Liver (tissue), 9 donors: ENCODE measurements around the gene MAP3K12. TPM values are rescaled to one million over a fixed set of nuclear protein-coding genes. Genes with fewer than 3 reads are reported as not detected.

Source experiments
- DNase-seq: peaks from one replicate; pipeline ENCODE4 v3.0.0-alpha.2; 2017; ENCODE audit warnings: low spot score
- H3K27ac ChIP-seq, 2 donors: one replicate each; pipeline ENCODE4 v1.7.0; 2013; ENCODE audit warnings: inconsistent platforms in 2 of 2, low read length in 2 of 2, control low read depth in 1 of 2, low read depth in 1 of 2, mild to moderate bottlenecking in 1 of 2
- H3K27me3 ChIP-seq, 4 donors: one replicate each; pipeline versions ENCODE4 v1.6.1 to v1.7.0; 2013; ENCODE audit warnings: low read length in 3 of 4, inconsistent platforms in 1 of 4, mild to moderate bottlenecking in 1 of 4, moderate library complexity in 1 of 4; ENCODE audit not compliant: control insufficient read depth in 4 of 4, insufficient read depth in 4 of 4
- H3K36me3 ChIP-seq, 4 donors: one replicate each; pipeline versions ENCODE4 v1.6.1 to v1.7.0; 2013; ENCODE audit warnings: low read length in 3 of 4, mild to moderate bottlenecking in 3 of 4, low read depth in 1 of 4, moderate library complexity in 1 of 4; ENCODE audit not compliant: control insufficient read depth in 4 of 4, insufficient read depth in 3 of 4
- H3K4me1 ChIP-seq, 4 donors: one replicate each; pipeline versions ENCODE4 v1.6.1 to v1.7.0; 2013; ENCODE audit warnings: low read length in 3 of 4, mild to moderate bottlenecking in 3 of 4, moderate library complexity in 1 of 4; ENCODE audit not compliant: control insufficient read depth in 4 of 4, insufficient read depth in 4 of 4
- H3K4me3 ChIP-seq, 3 donors: one replicate each; pipeline versions ENCODE4 v1.6.1 to v1.7.0; 2013; ENCODE audit warnings: low read length in 3 of 3, control low read depth in 1 of 3, low read depth in 1 of 3, mild to moderate bottlenecking in 1 of 3
- H3K9ac ChIP-seq, 2 donors: one replicate each; pipeline ENCODE4 v1.7.0; 2013; ENCODE audit warnings: low read length in 2 of 2, mild to moderate bottlenecking in 2 of 2, moderate library complexity in 2 of 2, control low read depth in 1 of 2, low read depth in 1 of 2
- H3K9me3 ChIP-seq, 4 donors: one replicate each; pipeline versions ENCODE4 v1.6.1 to v1.7.0; 2013; ENCODE audit warnings: low read length in 3 of 4; ENCODE audit not compliant: control insufficient read depth in 4 of 4
- ATF3 ChIP-seq: IDR thresholded peaks from 2 replicates; pipeline ENCODE4 v1.6.1; 2016; ENCODE audit warnings: antibody characterized with exemption
- CTCF ChIP-seq: fragments of 150-350 bp; IDR thresholded peaks from 2 replicates; pipeline ENCODE4 v1.5.1; 2017; ENCODE audit warnings: improper control_type of control experiment, low read depth, low read length; ENCODE audit not compliant: missing input control
- EGR1 ChIP-seq, 2 donors: IDR thresholded peaks; 2 replicates each; pipeline ENCODE4 v1.6.1; 2016 to 2018; ENCODE audit warnings: antibody characterized with exemption in 2 of 2, low read depth in 2 of 2
- FOXA1 ChIP-seq: IDR thresholded peaks from 2 replicates; pipeline ENCODE4 v1.6.1; 2016; ENCODE audit warnings: antibody characterized with exemption
- FOXA2 ChIP-seq: IDR thresholded peaks from 2 replicates; pipeline ENCODE4 v1.6.1; 2016; ENCODE audit warnings: antibody characterized with exemption
- GABPA ChIP-seq, 2 donors: IDR thresholded peaks in 1 of 2; conservative IDR thresholded peaks in 1 of 2; 2 replicates each; pipeline ENCODE4 v1.6.1; 2016; ENCODE audit warnings: antibody characterized with exemption in 2 of 2, mild to moderate bottlenecking in 1 of 2, moderate library complexity in 1 of 2
- HNF4A ChIP-seq, 2 donors: conservative IDR thresholded peaks; 2 replicates each; pipeline ENCODE4 v1.6.1; 2016; ENCODE audit warnings: antibody characterized with exemption in 2 of 2, mild to moderate bottlenecking in 2 of 2
- HNF4G ChIP-seq: IDR thresholded peaks from 2 replicates; pipeline ENCODE4 v1.6.1; 2016; ENCODE audit warnings: antibody characterized with exemption
- JUND ChIP-seq, 2 donors: IDR thresholded peaks; 2 replicates each; pipeline ENCODE4 v1.6.1; 2016; ENCODE audit warnings: antibody characterized with exemption in 2 of 2
- MAX ChIP-seq: IDR thresholded peaks from 2 replicates; pipeline ENCODE4 v1.6.1; 2016; ENCODE audit warnings: antibody characterized with exemption
- NR2F2 ChIP-seq: IDR thresholded peaks from 2 replicates; pipeline ENCODE4 v1.6.1; 2016; ENCODE audit warnings: antibody characterized with exemption
- RAD21 ChIP-seq, 2 donors: IDR thresholded peaks; 2 replicates each; pipeline ENCODE4 v1.6.1; 2016; ENCODE audit warnings: antibody characterized with exemption in 2 of 2, mild to moderate bottlenecking in 2 of 2
- REST ChIP-seq: IDR thresholded peaks from 2 replicates; pipeline ENCODE4 v1.6.1; 2016; ENCODE audit warnings: antibody characterized with exemption, mild to moderate bottlenecking
- RXRA ChIP-seq, 2 donors: IDR thresholded peaks; 2 replicates each; pipeline ENCODE4 v1.6.1; 2017 to 2018; ENCODE audit warnings: antibody characterized with exemption in 2 of 2, mild to moderate bottlenecking in 1 of 2
- SP1 ChIP-seq: IDR thresholded peaks from 2 replicates; pipeline ENCODE4 v1.6.1; 2018; ENCODE audit warnings: antibody characterized with exemption, mild to moderate bottlenecking
- TAF1 ChIP-seq: conservative IDR thresholded peaks from 2 replicates; pipeline ENCODE4 v1.6.1; 2016; ENCODE audit warnings: antibody characterized with exemption, mild to moderate bottlenecking
- YY1 ChIP-seq: IDR thresholded peaks from 2 replicates; pipeline ENCODE4 v1.6.1; 2016; ENCODE audit warnings: antibody characterized with exemption, mild to moderate bottlenecking
- ZBTB33 ChIP-seq: IDR thresholded peaks from 2 replicates; pipeline ENCODE4 v1.6.1; 2016; ENCODE audit warnings: antibody characterized with exemption
- WGBS: extraction: QIAGEN DNeasy Blood & Tissue Kit; methylation state at CpG from one replicate; pipeline ENCODE4 v1.1.7; 2013; 5-methylcytosine and 5-hydroxymethylcytosine counted together
- polyA plus RNA-seq, 2 donors: library from polyadenylated mRNA; stranded (reverse) in 1 of 2; unstranded in 1 of 2; fragments of 200-250 nt in 1 of 2; fragments of >200 nt in 1 of 2; fragmentation: Nextera tagmentation in 1 of 2; extraction: Ambion mirVana in 1 of 2; gene quantifications; one replicate each; pipeline versions ENCODE4 v1.2.1 to v1.2.3, GENCODE V29; 2013 to 2015
- total RNA-seq, 2 donors: library from RNA; depleted of rRNA; stranded (reverse); fragments of >200 nt; gene quantifications; one replicate each; pipeline ENCODE4 v1.2.3, GENCODE V29; 2014
- donor health status: healthy.
- donor health status: healthy.
- donor health status: healthy.
- donor health status: healthy.
- donor health status: healthy.

The MAP3K12 gene
- total and polyA plus RNA-seq, 4 donors: 0.53 to 2.4 (median 1.5) TPM

GRCh38 chr12:53498235-53498630 is 1.0 kb downstream of the MAP3K12 start:
- Histone ChIP-seq H3K27ac (no peak overlapping the region), H3K36me3 (no peaks in the 10 kb centered on the region), H3K4me3 (no peak overlapping the region), H3K4me1 (peaks cover 7 to 39% (median 24%) of the 10 kb centered on the region in 4 donors), H3K27me3 (no peaks in the 10 kb centered on the region), H3K9me3 (no peaks in the 10 kb centered on the region), H3K9ac (no peak overlapping the region)
- DNase-seq: no peak
- WGBS: 90% methylated on average over 2 of the region's 2 CpGs
- TF ChIP-seq RAD21 (IDR thresholded peaks at IDR 0.05) (no peak), HNF4A (conservative IDR thresholded peaks at IDR 0.05) (no peak), SP1 (no peak), HNF4G (no peak), EGR1 (IDR thresholded peaks at IDR 0.05; ENCODE audit: low read depth in 2 of 2) (no peak), RXRA (IDR thresholded peaks at IDR 0.05) (no peak), JUND (IDR thresholded peaks at IDR 0.05) (no peak), FOXA2 (no peak), FOXA1 (no peak), CTCF (no peak), GABPA (IDR thresholded peaks at IDR 0.05 in 1 of 2, conservative IDR thresholded peaks at IDR 0.05 in 1 of 2) (no peak), YY1 (no peak), ZBTB33 (no peak), NR2F2 (no peak), MAX (no peak), TAF1 (no peak), ATF3 (no peak), REST (no peak)
